HEK293 (cell line): ENCODE results near the gene CC2D1A.
"Not testable (repeated sequence)": the region's sequence is repeated elsewhere in the genome, so short reads cannot be mapped to it uniquely, and the experiment has no call there.

Experiments used
- FEZF1 ChIP-seq: fragments of 450-650 bp; formaldehyde crosslinking; IDR thresholded peaks from 2 replicates; pipeline ENCODE4 v1.5.1; 2016; ENCODE audit warnings: missing biosample characterization, missing genetic modification characterization
- PATZ1 ChIP-seq: fragments of 450-650 bp; formaldehyde crosslinking; IDR thresholded peaks from 2 replicates; pipeline ENCODE4 v1.5.1; 2016; ENCODE audit warnings: missing biosample characterization, missing genetic modification characterization
- ZFP37 ChIP-seq: fragments of 450-650 bp; formaldehyde crosslinking; IDR thresholded peaks from 2 replicates; pipeline ENCODE4 v1.5.1; 2016; ENCODE audit warnings: missing biosample characterization, missing genetic modification characterization
- ZNF112 ChIP-seq: fragments of 450-650 bp; formaldehyde crosslinking; IDR thresholded peaks from 2 replicates; pipeline ENCODE4 v1.5.0; 2017; ENCODE audit warnings: missing biosample characterization, missing genetic modification characterization
- ZNF513 ChIP-seq: fragments of 450-650 bp; IDR thresholded peaks from 2 replicates; pipeline ENCODE4 v1.5.1; 2018; ENCODE audit warnings: missing biosample characterization, missing genetic modification characterization
- ZNF704 ChIP-seq: fragments of 450-650 bp; formaldehyde crosslinking; IDR thresholded peaks from 2 replicates; pipeline ENCODE4 v1.5.1; 2016; ENCODE audit warnings: missing biosample characterization, missing genetic modification characterization
- TF ChIP-seq, protein P1 (sequence below): fragments of 450-650 bp; formaldehyde crosslinking; IDR thresholded peaks from 2 replicates; pipeline ENCODE4 v1.5.1; 2016; ENCODE audit warnings: missing biosample characterization, missing genetic modification characterization
- TF ChIP-seq, protein P2 (sequence below): fragments of 450-650 bp; formaldehyde crosslinking; IDR thresholded peaks from 2 replicates; pipeline ENCODE4 v1.5.1; 2017; ENCODE audit warnings: missing biosample characterization, missing genetic modification characterization

DNA sequence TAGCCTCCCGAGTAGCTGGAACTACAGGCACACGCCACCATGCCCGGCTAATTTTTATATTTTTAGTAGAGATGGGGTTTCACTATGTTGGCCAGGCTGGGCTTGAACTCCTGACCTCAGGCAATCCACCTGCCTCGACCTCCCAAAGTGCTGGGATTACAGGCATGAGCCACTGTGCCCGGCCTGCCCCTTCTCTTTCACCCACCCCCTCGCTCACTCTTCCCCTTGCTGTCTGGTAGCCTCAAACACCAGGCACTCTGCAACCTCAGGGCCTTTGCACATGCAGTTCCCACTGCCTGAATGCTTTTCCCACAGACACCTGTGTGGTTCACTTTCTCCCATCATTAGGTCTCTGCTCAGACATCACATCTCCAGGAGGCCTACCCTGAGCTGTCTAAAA lies 16.1 kb downstream of the CC2D1A start:
- TF ChIP-seq PATZ1 (tag by site-specific recombination); ZNF112 (tag by site-specific recombination); ZNF704 (tag by site-specific recombination); ZFP37 (tag by site-specific recombination); FEZF1 (tag by site-specific recombination); ZNF513: not testable (repeated sequence)
- TF ChIP-seq, protein P1, sequence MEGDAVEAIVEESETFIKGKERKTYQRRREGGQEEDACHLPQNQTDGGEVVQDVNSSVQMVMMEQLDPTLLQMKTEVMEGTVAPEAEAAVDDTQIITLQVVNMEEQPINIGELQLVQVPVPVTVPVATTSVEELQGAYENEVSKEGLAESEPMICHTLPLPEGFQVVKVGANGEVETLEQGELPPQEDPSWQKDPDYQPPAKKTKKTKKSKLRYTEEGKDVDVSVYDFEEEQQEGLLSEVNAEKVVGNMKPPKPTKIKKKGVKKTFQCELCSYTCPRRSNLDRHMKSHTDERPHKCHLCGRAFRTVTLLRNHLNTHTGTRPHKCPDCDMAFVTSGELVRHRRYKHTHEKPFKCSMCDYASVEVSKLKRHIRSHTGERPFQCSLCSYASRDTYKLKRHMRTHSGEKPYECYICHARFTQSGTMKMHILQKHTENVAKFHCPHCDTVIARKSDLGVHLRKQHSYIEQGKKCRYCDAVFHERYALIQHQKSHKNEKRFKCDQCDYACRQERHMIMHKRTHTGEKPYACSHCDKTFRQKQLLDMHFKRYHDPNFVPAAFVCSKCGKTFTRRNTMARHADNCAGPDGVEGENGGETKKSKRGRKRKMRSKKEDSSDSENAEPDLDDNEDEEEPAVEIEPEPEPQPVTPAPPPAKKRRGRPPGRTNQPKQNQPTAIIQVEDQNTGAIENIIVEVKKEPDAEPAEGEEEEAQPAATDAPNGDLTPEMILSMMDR: not testable (repeated sequence)
- TF ChIP-seq, protein P2, sequence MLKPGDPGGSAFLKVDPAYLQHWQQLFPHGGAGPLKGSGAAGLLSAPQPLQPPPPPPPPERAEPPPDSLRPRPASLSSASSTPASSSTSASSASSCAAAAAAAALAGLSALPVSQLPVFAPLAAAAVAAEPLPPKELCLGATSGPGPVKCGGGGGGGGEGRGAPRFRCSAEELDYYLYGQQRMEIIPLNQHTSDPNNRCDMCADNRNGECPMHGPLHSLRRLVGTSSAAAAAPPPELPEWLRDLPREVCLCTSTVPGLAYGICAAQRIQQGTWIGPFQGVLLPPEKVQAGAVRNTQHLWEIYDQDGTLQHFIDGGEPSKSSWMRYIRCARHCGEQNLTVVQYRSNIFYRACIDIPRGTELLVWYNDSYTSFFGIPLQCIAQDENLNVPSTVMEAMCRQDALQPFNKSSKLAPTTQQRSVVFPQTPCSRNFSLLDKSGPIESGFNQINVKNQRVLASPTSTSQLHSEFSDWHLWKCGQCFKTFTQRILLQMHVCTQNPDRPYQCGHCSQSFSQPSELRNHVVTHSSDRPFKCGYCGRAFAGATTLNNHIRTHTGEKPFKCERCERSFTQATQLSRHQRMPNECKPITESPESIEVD (tag by site-specific recombination): not testable (repeated sequence)
